Keratinocyte (primary cell): ENCODE results near the gene LHX2. TPM values are rescaled to one million over a fixed set of nuclear protein-coding genes. Genes with fewer than 3 reads are reported as not detected.

Experiments
- DNase-seq: peaks from one replicate; pipeline ENCODE4 v3.0.0-alpha.2; 2011; ENCODE audit warnings: low read depth, missing footprints, low spot score
- FAIRE-seq: peaks from 2 replicates; lab custom pipeline; 2011; peaks lifted over from hg19 to GRCh38; lab: Jason Lieb, UNC
- H2AFZ ChIP-seq: 2 replicates; pipeline ENCODE4 v1.6.0; 2012; ENCODE audit warnings: low read length, control low read depth, inconsistent platforms; ENCODE audit not compliant: control insufficient read depth
- H3K27ac ChIP-seq: 2 replicates; pipeline ENCODE4 v1.5.1; 2011; ENCODE audit warnings: low read length; ENCODE audit not compliant: control insufficient read depth, insufficient read depth
- H3K27me3 ChIP-seq: 3 replicates; pipeline ENCODE4 v1.6.0; 2011; ENCODE audit warnings: low read length; ENCODE audit not compliant: control insufficient read depth, insufficient read depth; ENCODE audit errors: extremely low read depth
- H3K36me3 ChIP-seq, 2 experiments: 2 replicates in 1 of 2; 3 replicates in 1 of 2; pipeline ENCODE4 v1.5.1; 2011; ENCODE audit warnings: low read length in 2 of 2, mild to moderate bottlenecking in 1 of 2; ENCODE audit not compliant: control insufficient read depth in 2 of 2, insufficient read depth in 2 of 2; ENCODE audit errors: extremely low read depth in 1 of 2
- H3K4me1 ChIP-seq: 3 replicates; pipeline ENCODE4 v1.5.1; 2011; ENCODE audit warnings: low read length; ENCODE audit not compliant: control insufficient read depth, insufficient read depth; ENCODE audit errors: extremely low read depth
- H3K4me2 ChIP-seq: 3 replicates; pipeline ENCODE4 v1.6.0; 2011; ENCODE audit warnings: low read depth, low read length; ENCODE audit not compliant: control insufficient read depth, insufficient read depth; ENCODE audit errors: extremely low read depth
- H3K4me3 ChIP-seq, 3 experiments: fragments of 200-600 bp in 1 of 3; sonication (generic) in 1 of 3; 2 replicates in 2 of 3; 3 replicates in 1 of 3; pipeline ENCODE4 v1.5.1; 2011 to 2016; ENCODE audit warnings: low read length in 3 of 3, mild to moderate bottlenecking in 3 of 3, control low read depth in 2 of 3, inconsistent platforms in 1 of 3, low read depth in 1 of 3, mixed read lengths in 1 of 3, mixed run types in 1 of 3, moderate library complexity in 1 of 3; ENCODE audit not compliant: control insufficient read depth in 2 of 3, insufficient read depth in 2 of 3; ENCODE audit errors: extremely low read depth in 1 of 3
- H3K79me2 ChIP-seq: 2 replicates; pipeline ENCODE4 v1.6.0; 2012; ENCODE audit warnings: low read length; ENCODE audit not compliant: control insufficient read depth, insufficient read depth
- H3K9ac ChIP-seq: 3 replicates; pipeline ENCODE4 v1.6.0; 2011; ENCODE audit warnings: low read length; ENCODE audit not compliant: control insufficient read depth, insufficient read depth; ENCODE audit errors: extremely low read depth
- H3K9me1 ChIP-seq: 3 replicates; pipeline ENCODE4 v1.6.0; 2011; ENCODE audit warnings: low read length; ENCODE audit not compliant: control insufficient read depth, insufficient read depth; ENCODE audit errors: extremely low read depth
- H3K9me3 ChIP-seq: 2 replicates; pipeline ENCODE4 v1.5.1; 2012; ENCODE audit warnings: low read depth, low read length; ENCODE audit not compliant: control insufficient read depth
- H4K20me1 ChIP-seq: 3 replicates; pipeline ENCODE4 v1.6.0; 2011; ENCODE audit warnings: low read length; ENCODE audit not compliant: control insufficient read depth, insufficient read depth; ENCODE audit errors: extremely low read depth
- CTCF ChIP-seq, 3 experiments: IDR thresholded peaks in 1 of 3; conservative IDR thresholded peaks in 1 of 3; optimal IDR thresholded peaks in 1 of 3; 2 replicates in 2 of 3; 3 replicates in 1 of 3; pipeline versions ENCODE3 to v1.5.1; 2011; ENCODE audit warnings: low read length in 3 of 3, mild to moderate bottlenecking in 3 of 3, moderate library complexity in 2 of 3, control low read depth in 1 of 3, inconsistent platforms in 1 of 3; ENCODE audit not compliant: insufficient read depth in 2 of 3; ENCODE audit errors: extremely low read depth in 1 of 3
- EZH2 ChIP-seq: IDR thresholded peaks from one replicate; pipeline ENCODE4 v1.6.1; 2012; ENCODE audit warnings: inconsistent platforms, mild to moderate bottlenecking, low read length, moderate library complexity
- dilution Hi-C: fragments of 300-500 bp; cut with MboI; formaldehyde crosslinking; loops from one replicate; pipeline ENCODE4 v1.7.0; 2020; ENCODE audit warnings: low sequenced_read_pairs; ENCODE audit not compliant: extremely low pct_ligation_motif_present
- polyA plus RNA-seq, 5 experiments: library from polyadenylated mRNA; depleted of rRNA in 3 of 5; stranded (reverse) in 3 of 5; stranded (forward) in 1 of 5; unstranded in 1 of 5; fragments of >200 nt; gene quantifications; 1 replicate in 1 of 5; 2 replicates in 3 of 5; 3 replicates in 1 of 5; pipeline versions ENCODE4 v1.2.1 to v1.2.3, GENCODE V29; 2011 to 2012; ENCODE audit warnings: missing spikeins in 2 of 5, low read depth in 1 of 5, low replicate concordance in 1 of 5

The LHX2 gene
- polyA plus RNA-seq, 1 donor (not counting 4 experiments of a cell fraction or from before 2014, with no cell fraction given), result 0.07 TPM

GRCh38 chr9:124033348-124033747 is 21.8 kb downstream of the LHX2 start:
- H3K4me2 ChIP-seq, result no peak overlapping the region
- H3K9me1 ChIP-seq, result no peaks in the 10 kb centered on the region
- TF ChIP-seq EZH2 (no peak), CTCF (optimal IDR thresholded peaks at IDR 0.05 in 1 of 3, IDR thresholded peaks at IDR 0.05 in 1 of 3, conservative IDR thresholded peaks at IDR 0.05 in 1 of 3; ENCODE audit: extremely low read depth in 1 of 3, insufficient read depth in 2 of 3, low read length in 3 of 3) (no peak)
- dilution Hi-C loops, result no loop called here
- H2AFZ ChIP-seq, result no peak overlapping the region
- no peak overlapping the region for H3K4me3 ChIP-seq
- no peaks in the 10 kb centered on the region for H3K36me3 ChIP-seq
- H3K27ac ChIP-seq, result no peak overlapping the region
- H3K9ac ChIP-seq, result no peak overlapping the region
- peaks cover 81% of the 10 kb centered on the region for H3K27me3 ChIP-seq
- no peak for DNase-seq
- FAIRE-seq, result no peak
- H3K4me1 ChIP-seq, result no peaks in the 10 kb centered on the region
- no peaks in the 10 kb centered on the region for H4K20me1 ChIP-seq
- no peaks in the 10 kb centered on the region for H3K79me2 ChIP-seq
- no peaks in the 10 kb centered on the region for H3K9me3 ChIP-seq

GRCh38 chr9:124033967-124034366 is 22.4 kb downstream of the LHX2 start:
- Histone ChIP-seq H3K36me3 (no peaks in the 10 kb centered on the region), H3K4me1 (no peaks in the 10 kb centered on the region), H3K79me2 (no peaks in the 10 kb centered on the region), H3K9me1 (no peaks in the 10 kb centered on the region), H3K9me3 (no peaks in the 10 kb centered on the region), H3K27me3 (peaks cover 81% of the 10 kb centered on the region), H2AFZ (no peak overlapping the region), H3K27ac (no peak overlapping the region), H3K9ac (no peak overlapping the region), H4K20me1 (no peaks in the 10 kb centered on the region), H3K4me3 (no peak overlapping the region), H3K4me2 (no peak overlapping the region)
- TF ChIP-seq EZH2 (no peak), CTCF (optimal IDR thresholded peaks at IDR 0.05 in 1 of 3, IDR thresholded peaks at IDR 0.05 in 1 of 3, conservative IDR thresholded peaks at IDR 0.05 in 1 of 3; ENCODE audit: extremely low read depth in 1 of 3, insufficient read depth in 2 of 3, low read length in 3 of 3) (no peak)
- dilution Hi-C loops, result no loop called here
- DNase-seq (no peak), FAIRE-seq (no peak)
